GM21786 (cell line): Measurements from ENCODE around the gene RFC2.

ENCODE experiments used
- ATAC-seq: cut with Tn5 transposase; IDR thresholded peaks from one replicate; pipeline ENCODE4 v1.9.1; 2021; ENCODE audit not compliant: unreplicated experiment

Gene RFC2

GRCh38 chr7:74193913-74194312 lies 60.3 kb downstream of the RFC2 start:
- no peak for ATAC-seq

- ATAC-seq, result no peak
Measured at GRCh38 chr7:74193054-74193453, 61.1 kb downstream of the RFC2 start.

GRCh38 chr7:74191231-74191630 lies 63.0 kb downstream of the RFC2 start:
- ATAC-seq, result no peak

- no peak for ATAC-seq
Measured at GRCh38 chr7:74190259-74190658, 63.9 kb downstream of the RFC2 start.

GRCh38 chr7:74187915-74188675 lies 66.1 kb downstream of the RFC2 start:
- no peak for ATAC-seq

- no peak for ATAC-seq
Measured at GRCh38 chr7:74185636-74186035, 68.6 kb downstream of the RFC2 start.

GRCh38 chr7:74185016-74185415 lies 69.2 kb downstream of the RFC2 start:
- no peak for ATAC-seq

GRCh38 chr7:74183653-74184450 lies 70.3 kb downstream of the RFC2 start:
- ATAC-seq, result no peak

- ATAC-seq, result no peak
Measured at GRCh38 chr7:74183142-74183541, 71.1 kb downstream of the RFC2 start.

GRCh38 chr7:74182453-74183090 lies 71.6 kb downstream of the RFC2 start:
- no peak for ATAC-seq

- no peak for ATAC-seq
Measured at GRCh38 chr7:74181821-74182220, 72.4 kb downstream of the RFC2 start.
